ENCODE data around the gene LMO7. TPM values are rescaled to one million over a fixed set of nuclear protein-coding genes. Genes with fewer than 3 reads are reported as not detected.
A peak's percentile ranks its signal among the peaks of the same experiment; 100 is the strongest.

The LMO7 gene
- total and polyA plus RNA-seq, 2 of the 13 experiments (the other 11 are each of a cell fraction or from before 2014, with no cell fraction given), result 34.0 to 121 TPM

DNA sequence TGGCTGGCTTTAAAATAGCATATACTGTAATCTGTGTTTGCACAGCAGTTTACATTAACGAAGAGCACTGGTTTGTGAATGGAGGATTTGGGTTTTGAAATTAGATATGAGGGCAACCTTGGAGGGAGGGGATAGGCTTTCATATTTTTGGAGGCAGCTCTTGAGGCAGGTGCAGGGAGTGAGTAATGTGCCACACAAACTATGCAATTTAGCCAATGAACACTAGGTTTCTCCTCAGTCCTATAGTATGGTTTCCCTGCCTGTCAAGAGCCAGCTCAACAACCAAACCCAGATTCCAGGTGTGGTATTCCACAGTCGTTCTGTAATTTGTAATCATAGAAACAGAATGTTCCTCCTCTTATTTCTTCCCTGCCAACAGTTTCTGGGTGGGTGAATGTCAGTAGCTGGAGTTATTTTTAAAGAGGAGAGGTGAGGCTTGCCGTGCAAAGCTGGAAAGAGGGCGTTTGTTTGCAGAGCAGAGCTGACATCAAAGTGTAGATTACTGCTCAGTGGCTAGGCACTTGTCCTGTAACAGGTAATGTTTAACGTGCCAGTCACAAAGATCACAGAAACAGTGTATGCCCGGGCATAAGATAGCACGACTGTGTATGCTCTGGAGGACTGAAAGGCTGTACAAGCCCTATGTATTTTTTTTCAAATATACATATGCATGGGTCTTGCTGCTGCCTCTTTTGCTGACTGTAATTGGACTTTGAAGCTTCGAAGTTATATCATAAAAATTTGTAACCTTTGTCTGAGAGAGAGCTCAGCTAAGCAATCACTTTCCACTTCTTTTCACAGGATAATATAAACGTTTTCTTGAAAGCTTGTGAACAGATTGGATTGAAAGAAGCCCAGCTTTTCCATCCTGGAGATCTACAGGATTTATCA lies 124.2 kb downstream of the LMO7 start (continued):
- TF ChIP-seq, protein P1, sequence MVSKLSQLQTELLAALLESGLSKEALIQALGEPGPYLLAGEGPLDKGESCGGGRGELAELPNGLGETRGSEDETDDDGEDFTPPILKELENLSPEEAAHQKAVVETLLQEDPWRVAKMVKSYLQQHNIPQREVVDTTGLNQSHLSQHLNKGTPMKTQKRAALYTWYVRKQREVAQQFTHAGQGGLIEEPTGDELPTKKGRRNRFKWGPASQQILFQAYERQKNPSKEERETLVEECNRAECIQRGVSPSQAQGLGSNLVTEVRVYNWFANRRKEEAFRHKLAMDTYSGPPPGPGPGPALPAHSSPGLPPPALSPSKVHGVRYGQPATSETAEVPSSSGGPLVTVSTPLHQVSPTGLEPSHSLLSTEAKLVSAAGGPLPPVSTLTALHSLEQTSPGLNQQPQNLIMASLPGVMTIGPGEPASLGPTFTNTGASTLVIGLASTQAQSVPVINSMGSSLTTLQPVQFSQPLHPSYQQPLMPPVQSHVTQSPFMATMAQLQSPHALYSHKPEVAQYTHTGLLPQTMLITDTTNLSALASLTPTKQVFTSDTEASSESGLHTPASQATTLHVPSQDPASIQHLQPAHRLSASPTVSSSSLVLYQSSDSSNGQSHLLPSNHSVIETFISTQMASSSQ (IDR thresholded peaks at IDR 0.05; ENCODE audit: low read depth), result peak; percentile 94
- TF ChIP-seq, protein P1 (CRISPR knock-in tag; IDR thresholded peaks at IDR 0.05; ENCODE audit: borderline replicate concordance), result peak; percentile 97
- TF ChIP-seq, protein P2, sequence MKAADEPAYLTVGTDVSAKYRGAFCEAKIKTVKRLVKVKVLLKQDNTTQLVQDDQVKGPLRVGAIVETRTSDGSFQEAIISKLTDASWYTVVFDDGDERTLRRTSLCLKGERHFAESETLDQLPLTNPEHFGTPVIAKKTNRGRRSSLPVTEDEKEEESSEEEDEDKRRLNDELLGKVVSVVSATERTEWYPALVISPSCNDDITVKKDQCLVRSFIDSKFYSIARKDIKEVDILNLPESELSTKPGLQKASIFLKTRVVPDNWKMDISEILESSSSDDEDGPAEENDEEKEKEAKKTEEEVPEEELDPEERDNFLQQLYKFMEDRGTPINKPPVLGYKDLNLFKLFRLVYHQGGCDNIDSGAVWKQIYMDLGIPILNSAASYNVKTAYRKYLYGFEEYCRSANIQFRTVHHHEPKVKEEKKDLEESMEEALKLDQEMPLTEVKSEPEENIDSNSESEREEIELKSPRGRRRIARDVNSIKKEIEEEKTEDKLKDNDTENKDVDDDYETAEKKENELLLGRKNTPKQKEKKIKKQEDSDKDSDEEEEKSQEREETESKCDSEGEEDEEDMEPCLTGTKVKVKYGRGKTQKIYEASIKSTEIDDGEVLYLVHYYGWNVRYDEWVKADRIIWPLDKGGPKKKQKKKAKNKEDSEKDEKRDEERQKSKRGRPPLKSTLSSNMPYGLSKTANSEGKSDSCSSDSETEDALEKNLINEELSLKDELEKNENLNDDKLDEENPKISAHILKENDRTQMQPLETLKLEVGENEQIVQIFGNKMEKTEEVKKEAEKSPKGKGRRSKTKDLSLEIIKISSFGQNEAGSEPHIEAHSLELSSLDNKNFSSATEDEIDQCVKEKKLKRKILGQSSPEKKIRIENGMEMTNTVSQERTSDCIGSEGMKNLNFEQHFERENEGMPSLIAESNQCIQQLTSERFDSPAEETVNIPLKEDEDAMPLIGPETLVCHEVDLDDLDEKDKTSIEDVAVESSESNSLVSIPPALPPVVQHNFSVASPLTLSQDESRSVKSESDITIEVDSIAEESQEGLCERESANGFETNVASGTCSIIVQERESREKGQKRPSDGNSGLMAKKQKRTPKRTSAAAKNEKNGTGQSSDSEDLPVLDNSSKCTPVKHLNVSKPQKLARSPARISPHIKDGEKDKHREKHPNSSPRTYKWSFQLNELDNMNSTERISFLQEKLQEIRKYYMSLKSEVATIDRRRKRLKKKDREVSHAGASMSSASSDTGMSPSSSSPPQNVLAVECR (CRISPR knock-in tag; IDR thresholded peaks at IDR 0.05; ENCODE audit: borderline replicate concordance), result peak; percentile 69; the same call in 1 of the 2 replicates
- no peak for TF ChIP-seq ZSCAN9 (CRISPR knock-in tag; IDR thresholded peaks at IDR 0.05; ENCODE audit: borderline replicate concordance)
- TF ChIP-seq, protein P3, sequence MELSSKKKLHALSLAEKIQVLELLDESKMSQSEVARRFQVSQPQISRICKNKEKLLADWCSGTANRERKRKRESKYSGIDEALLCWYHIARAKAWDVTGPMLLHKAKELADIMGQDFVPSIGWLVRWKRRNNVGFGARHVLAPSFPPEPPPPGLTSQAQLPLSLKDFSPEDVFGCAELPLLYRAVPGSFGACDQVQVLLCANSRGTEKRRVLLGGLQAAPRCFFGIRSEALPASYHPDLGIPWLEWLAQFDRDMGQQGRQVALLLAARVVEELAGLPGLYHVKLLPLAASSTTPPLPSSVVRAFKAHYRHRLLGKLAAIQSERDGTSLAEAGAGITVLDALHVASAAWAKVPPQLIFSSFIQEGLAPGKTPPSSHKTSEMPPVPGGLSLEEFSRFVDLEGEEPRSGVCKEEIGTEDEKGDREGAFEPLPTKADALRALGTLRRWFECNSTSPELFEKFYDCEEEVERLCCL (CRISPR knock-in tag; IDR thresholded peaks at IDR 0.05; ENCODE audit: borderline replicate concordance), result no peak
- peak; percentile 91 for TF ChIP-seq POLR2G (IDR thresholded peaks at IDR 0.05; ENCODE audit: low read depth, low read length)
- no peak for TF ChIP-seq RCOR2 (CRISPR knock-in tag; IDR thresholded peaks at IDR 0.05)
- TF ChIP-seq CENPX (CRISPR knock-in tag; IDR thresholded peaks at IDR 0.05), result no peak
- TF ChIP-seq PTBP1 (IDR thresholded peaks at IDR 0.05; ENCODE audit: low read depth, low read length, poor library complexity, severe bottlenecking), result no peak
- no peak; the same call in 1 of the 2 replicates for TF ChIP-seq HOXD1 (CRISPR knock-in tag; IDR thresholded peaks at IDR 0.05)
- TF ChIP-seq, protein P4, sequence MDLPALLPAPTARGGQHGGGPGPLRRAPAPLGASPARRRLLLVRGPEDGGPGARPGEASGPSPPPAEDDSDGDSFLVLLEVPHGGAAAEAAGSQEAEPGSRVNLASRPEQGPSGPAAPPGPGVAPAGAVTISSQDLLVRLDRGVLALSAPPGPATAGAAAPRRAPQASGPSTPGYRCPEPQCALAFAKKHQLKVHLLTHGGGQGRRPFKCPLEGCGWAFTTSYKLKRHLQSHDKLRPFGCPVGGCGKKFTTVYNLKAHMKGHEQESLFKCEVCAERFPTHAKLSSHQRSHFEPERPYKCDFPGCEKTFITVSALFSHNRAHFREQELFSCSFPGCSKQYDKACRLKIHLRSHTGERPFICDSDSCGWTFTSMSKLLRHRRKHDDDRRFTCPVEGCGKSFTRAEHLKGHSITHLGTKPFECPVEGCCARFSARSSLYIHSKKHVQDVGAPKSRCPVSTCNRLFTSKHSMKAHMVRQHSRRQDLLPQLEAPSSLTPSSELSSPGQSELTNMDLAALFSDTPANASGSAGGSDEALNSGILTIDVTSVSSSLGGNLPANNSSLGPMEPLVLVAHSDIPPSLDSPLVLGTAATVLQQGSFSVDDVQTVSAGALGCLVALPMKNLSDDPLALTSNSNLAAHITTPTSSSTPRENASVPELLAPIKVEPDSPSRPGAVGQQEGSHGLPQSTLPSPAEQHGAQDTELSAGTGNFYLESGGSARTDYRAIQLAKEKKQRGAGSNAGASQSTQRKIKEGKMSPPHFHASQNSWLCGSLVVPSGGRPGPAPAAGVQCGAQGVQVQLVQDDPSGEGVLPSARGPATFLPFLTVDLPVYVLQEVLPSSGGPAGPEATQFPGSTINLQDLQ (CRISPR knock-in tag; IDR thresholded peaks at IDR 0.05), result no peak
- TF ChIP-seq ARNT (IDR thresholded peaks at IDR 0.05), result no peak
- TF ChIP-seq, protein P5, sequence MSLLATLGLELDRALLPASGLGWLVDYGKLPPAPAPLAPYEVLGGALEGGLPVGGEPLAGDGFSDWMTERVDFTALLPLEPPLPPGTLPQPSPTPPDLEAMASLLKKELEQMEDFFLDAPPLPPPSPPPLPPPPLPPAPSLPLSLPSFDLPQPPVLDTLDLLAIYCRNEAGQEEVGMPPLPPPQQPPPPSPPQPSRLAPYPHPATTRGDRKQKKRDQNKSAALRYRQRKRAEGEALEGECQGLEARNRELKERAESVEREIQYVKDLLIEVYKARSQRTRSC (CRISPR knock-in tag; IDR thresholded peaks at IDR 0.05; ENCODE audit: low read depth), result no peak

Measured in HepG2 (cell line).